SK-N-SH (cell line): ENCODE results near the gene VIPR2. TPM values are rescaled to one million over a fixed set of nuclear protein-coding genes. Genes with fewer than 3 reads are reported as not detected.

Experiments used
- CTCF ChIA-PET: fragments of 300-600, 350-600 bp; formaldehyde crosslinking; extraction: SDS; loops from one replicate; lab custom pipeline; 2021; lab: Yijun Ruan, JAX
- POLR2A ChIA-PET: fragments of 350-600 bp; sonication (Branson Sonifier 250); formaldehyde crosslinking; extraction: SDS; loops from one replicate; lab custom pipeline; 2020; ENCODE audit warnings: antibody characterized with exemption, inconsistent platforms; lab: Yijun Ruan, JAX
- DNase-seq: peaks from one replicate; pipeline ENCODE4 v3.0.0; 2012
- H2AFZ ChIP-seq: fragments of 200-600 bp; sonication (generic); 2 replicates; pipeline ENCODE4 v1.8.1; 2016; ENCODE audit warnings: antibody characterized with exemption, mild to moderate bottlenecking, low read depth
- H3F3A ChIP-seq: fragments of 200-600 bp; sonication (generic); replicated peaks from 2 replicates; pipeline ENCODE3; 2016; ENCODE audit warnings: antibody characterized with exemption, mild to moderate bottlenecking; ENCODE audit not compliant: insufficient read depth
- H3K27ac ChIP-seq, 2 experiments: fragments of 200-500 bp in 1 of 2; fragments of 200-600 bp in 1 of 2; sonication (Bioruptor generic) in 1 of 2; sonication (generic), shearing (Covaris generic) in 1 of 2; 2 replicates each; pipeline versions ENCODE4 v1.5.1 to v1.6.1; 2014 to 2016; ENCODE audit warnings: low read depth in 2 of 2, inconsistent platforms in 1 of 2, low read length in 1 of 2, mild to moderate bottlenecking in 1 of 2, mixed read lengths in 1 of 2
- H3K27me3 ChIP-seq: fragments of 200-600 bp; sonication (generic), shearing (Covaris generic); 2 replicates; pipeline ENCODE4 v1.6.1; 2016; ENCODE audit warnings: mixed run types; ENCODE audit not compliant: insufficient read depth
- H3K36me3 ChIP-seq, 2 experiments: fragments of 200-500 bp in 1 of 2; fragments of 200-600 bp in 1 of 2; sonication (Bioruptor generic) in 1 of 2; sonication (generic) in 1 of 2; replicated peaks in 1 of 2; 2 replicates each; pipeline versions ENCODE3 to v1.5.1; 2014 to 2016; ENCODE audit warnings: low read length in 1 of 2, mild to moderate bottlenecking in 1 of 2; ENCODE audit not compliant: insufficient read depth in 2 of 2, control insufficient read depth in 1 of 2
- H3K4me1 ChIP-seq, 2 experiments: fragments of 200-500 bp in 1 of 2; fragments of 200-600 bp in 1 of 2; sonication (Bioruptor generic) in 1 of 2; sonication (generic), shearing (Covaris generic) in 1 of 2; 2 replicates each; pipeline versions ENCODE4 v1.5.1 to v1.6.1; 2014 to 2016; ENCODE audit warnings: low read depth in 1 of 2, low read length in 1 of 2, mixed run types in 1 of 2; ENCODE audit not compliant: insufficient read depth in 2 of 2, control insufficient read depth in 1 of 2
- H3K4me2 ChIP-seq: fragments of 200-600 bp; sonication (generic), shearing (Covaris generic); 2 replicates; pipeline ENCODE4 v1.6.1; 2017; ENCODE audit warnings: mixed run types
- H3K4me3 ChIP-seq, 2 experiments: fragments of 200-500 bp in 1 of 2; fragments of 200-600 bp in 1 of 2; sonication (Bioruptor generic) in 1 of 2; sonication (generic), shearing (Covaris generic) in 1 of 2; 2 replicates each; pipeline versions ENCODE4 v1.5.1 to v1.8.1; 2014 to 2016; ENCODE audit warnings: low read depth in 2 of 2, inconsistent platforms in 1 of 2, low read length in 1 of 2, mild to moderate bottlenecking in 1 of 2, mixed read lengths in 1 of 2, moderate library complexity in 1 of 2
- H3K79me2 ChIP-seq: fragments of 200-600 bp; sonication (generic); 2 replicates; pipeline ENCODE4 v1.8.1; 2017; ENCODE audit warnings: mild to moderate bottlenecking; ENCODE audit not compliant: insufficient read depth
- H3K9ac ChIP-seq: fragments of 200-600 bp; sonication (generic); 2 replicates; pipeline ENCODE4 v1.6.1; 2017; ENCODE audit warnings: mixed run types
- H3K9me2 ChIP-seq: fragments of 200-600 bp; sonication (generic); 2 replicates; pipeline ENCODE4 v1.6.1; 2017; ENCODE audit warnings: mixed run types
- H3K9me3 ChIP-seq: fragments of 200-600 bp; sonication (generic); 2 replicates; pipeline ENCODE4 v1.6.1; 2017; ENCODE audit warnings: mixed run types, mild to moderate bottlenecking, moderate library complexity
- H4K20me1 ChIP-seq: fragments of 200-600 bp; sonication (generic); 2 replicates; pipeline ENCODE4 v1.6.1; 2017; ENCODE audit warnings: mild to moderate bottlenecking, mixed run types; ENCODE audit not compliant: insufficient read depth
- CHD2 ChIP-seq: fragments of 150-350 bp; IDR thresholded peaks from 2 replicates; pipeline ENCODE4 v1.6.1; 2018; ENCODE audit warnings: low read length; ENCODE audit not compliant: partially characterized antibody
- ELF1 ChIP-seq: IDR thresholded peaks from 2 replicates; pipeline ENCODE4 v1.4.0; 2012
- FOSL2 ChIP-seq: IDR thresholded peaks from 2 replicates; pipeline ENCODE4 v1.4.0; 2012; ENCODE audit warnings: low read depth, mild to moderate bottlenecking, moderate library complexity, borderline replicate concordance
- GABPA ChIP-seq: IDR thresholded peaks from 2 replicates; pipeline ENCODE4 v1.4.0; 2012; ENCODE audit warnings: low read depth, mild to moderate bottlenecking
- GATA2 ChIP-seq: sonication (generic); formaldehyde crosslinking; IDR thresholded peaks from 2 replicates; pipeline ENCODE4 v1.5.0; 2020; ENCODE audit warnings: mild to moderate bottlenecking, missing genetic modification reagents
- MEF2A ChIP-seq: IDR thresholded peaks from 2 replicates; pipeline ENCODE4 v1.4.0; 2012; ENCODE audit warnings: low read depth, borderline replicate concordance
- MXI1 ChIP-seq: IDR thresholded peaks from 2 replicates; pipeline ENCODE4 v1.6.1; 2012; ENCODE audit warnings: mild to moderate bottlenecking, low read depth, low read length, improper control_type of control experiment
- POLR2AphosphoS5 ChIP-seq: IDR thresholded peaks from 2 replicates; pipeline ENCODE4 v1.6.1; 2012; ENCODE audit warnings: low read depth, low read length
- RAD21 ChIP-seq: IDR thresholded peaks from 2 replicates; pipeline ENCODE4 v1.6.1; 2012; ENCODE audit warnings: mild to moderate bottlenecking, low read length
- RCOR1 ChIP-seq: fragments of 150-350 bp; IDR thresholded peaks from 2 replicates; pipeline ENCODE4 v1.6.1; 2017; ENCODE audit warnings: antibody characterized with exemption, low read length
- SIN3A ChIP-seq: IDR thresholded peaks from 2 replicates; pipeline ENCODE4 v1.6.1; 2012; ENCODE audit warnings: low read depth, mild to moderate bottlenecking, low read length, moderate library complexity, borderline replicate concordance
- TCF12 ChIP-seq: IDR thresholded peaks from 2 replicates; pipeline ENCODE4 v1.4.0; 2012
- WGBS: methylation state at CpG from one replicate; pipeline ENCODE4 v1.1.6; 2017; ENCODE audit warnings: low lambda C conversion rate; 5-methylcytosine and 5-hydroxymethylcytosine counted together
- polyA plus RNA-seq, 3 experiments: library from polyadenylated mRNA; depleted of rRNA; stranded (reverse); fragments of >200 nt; gene quantifications; 2 replicates each; pipeline ENCODE4 v1.2.3, GENCODE V29; 2012
- TF ChIP-seq, protein P1 (sequence below): IDR thresholded peaks from 2 replicates; pipeline ENCODE4; 2012
- TF ChIP-seq, protein P2 (sequence below): fragments of 150-350 bp; IDR thresholded peaks from 2 replicates; pipeline ENCODE4 v1.6.1; 2016; ENCODE audit warnings: mild to moderate bottlenecking, low read depth, low read length
- TF ChIP-seq, protein P3 (sequence below): fragments of 150-350 bp; IDR thresholded peaks from 2 replicates; pipeline ENCODE4 v1.6.1; 2017; ENCODE audit warnings: antibody characterized with exemption, low read length, low read depth, borderline replicate concordance
- TF ChIP-seq, protein P4 (sequence below): IDR thresholded peaks from 2 replicates; pipeline ENCODE4 v1.4.0; 2012; ENCODE audit warnings: low read depth
- TF ChIP-seq, protein P5 (sequence below): fragments of 200-600 bp; sonication (generic); IDR thresholded peaks from 2 replicates; pipeline ENCODE4 v1.6.1; 2017; ENCODE audit warnings: antibody characterized with exemption, mild to moderate bottlenecking, moderate library complexity

VIPR2 gene
- polyA plus RNA-seq, 1 of the 3 experiments (the other 2 are of a cell fraction) = not detected

DNA sequence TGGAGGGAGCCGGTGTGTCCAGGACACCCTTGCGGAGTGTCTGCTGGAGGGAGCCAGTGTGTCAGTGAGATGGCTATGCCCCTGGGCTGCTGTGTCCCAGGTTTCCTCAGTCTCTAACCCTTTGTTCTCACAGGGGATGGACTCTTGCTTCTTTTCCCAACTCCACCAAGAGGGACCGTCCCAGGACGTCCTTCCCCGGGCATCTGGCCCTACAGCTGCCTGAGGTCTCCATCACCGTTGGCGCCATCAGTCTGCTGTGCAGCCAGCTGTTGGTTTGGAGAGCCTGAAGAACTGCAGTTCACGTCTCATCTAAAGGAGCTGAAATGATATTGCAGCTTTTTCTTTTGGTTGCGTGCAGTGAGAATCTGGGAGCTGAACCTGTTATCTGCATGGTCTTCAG is 136.2 kb downstream of the VIPR2 start:
- Histone ChIP-seq H4K20me1 (no peaks in the 10 kb centered on the region), H3K36me3 (no peaks in the 10 kb centered on the region), H3K9me3 (no peaks in the 10 kb centered on the region), H3K4me3 (no peak overlapping the region), H3K9ac (no peak overlapping the region), H3K9me2 (no peaks in the 10 kb centered on the region), H3K27me3 (no peaks in the 10 kb centered on the region), H3K4me2 (no peak overlapping the region), H2AFZ (no peak overlapping the region), H3K4me1 (peaks cover 0 to 11% of the 10 kb centered on the region in 2 experiments; a peak in 1 of 4 replicates), H3K79me2 (no peaks in the 10 kb centered on the region), H3K27ac (no peak overlapping the region), H3F3A (no peaks in the 10 kb centered on the region)
- ChIA-PET CTCF (interaction anchor here (1.1 to 2.2 kb wide), 3 partner anchors 20 to 31 kb away, joined by 4 to 7 read pairs (median 6); no protein-coding TSS in a partner anchor), POLR2A (no interaction called here)
- WGBS = 49% methylated on average over 9 of the region's 9 CpGs
- DNase-seq = no peak
- no peak for TF ChIP-seq FOSL2
- TF ChIP-seq POLR2AphosphoS5 = no peak
- no peak for TF ChIP-seq ELF1
- no peak for TF ChIP-seq SIN3A
- no peak for TF ChIP-seq MXI1
- TF ChIP-seq, protein P1, sequence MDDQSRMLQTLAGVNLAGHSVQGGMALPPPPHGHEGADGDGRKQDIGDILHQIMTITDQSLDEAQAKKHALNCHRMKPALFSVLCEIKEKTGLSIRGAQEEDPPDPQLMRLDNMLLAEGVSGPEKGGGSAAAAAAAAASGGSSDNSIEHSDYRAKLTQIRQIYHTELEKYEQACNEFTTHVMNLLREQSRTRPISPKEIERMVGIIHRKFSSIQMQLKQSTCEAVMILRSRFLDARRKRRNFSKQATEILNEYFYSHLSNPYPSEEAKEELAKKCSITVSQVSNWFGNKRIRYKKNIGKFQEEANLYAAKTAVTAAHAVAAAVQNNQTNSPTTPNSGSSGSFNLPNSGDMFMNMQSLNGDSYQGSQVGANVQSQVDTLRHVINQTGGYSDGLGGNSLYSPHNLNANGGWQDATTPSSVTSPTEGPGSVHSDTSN = no peak
- TF ChIP-seq RCOR1 = no peak
- TF ChIP-seq, protein P2, sequence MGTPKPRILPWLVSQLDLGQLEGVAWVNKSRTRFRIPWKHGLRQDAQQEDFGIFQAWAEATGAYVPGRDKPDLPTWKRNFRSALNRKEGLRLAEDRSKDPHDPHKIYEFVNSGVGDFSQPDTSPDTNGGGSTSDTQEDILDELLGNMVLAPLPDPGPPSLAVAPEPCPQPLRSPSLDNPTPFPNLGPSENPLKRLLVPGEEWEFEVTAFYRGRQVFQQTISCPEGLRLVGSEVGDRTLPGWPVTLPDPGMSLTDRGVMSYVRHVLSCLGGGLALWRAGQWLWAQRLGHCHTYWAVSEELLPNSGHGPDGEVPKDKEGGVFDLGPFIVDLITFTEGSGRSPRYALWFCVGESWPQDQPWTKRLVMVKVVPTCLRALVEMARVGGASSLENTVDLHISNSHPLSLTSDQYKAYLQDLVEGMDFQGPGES = no peak
- no peak for TF ChIP-seq CHD2
- TF ChIP-seq, protein P3, sequence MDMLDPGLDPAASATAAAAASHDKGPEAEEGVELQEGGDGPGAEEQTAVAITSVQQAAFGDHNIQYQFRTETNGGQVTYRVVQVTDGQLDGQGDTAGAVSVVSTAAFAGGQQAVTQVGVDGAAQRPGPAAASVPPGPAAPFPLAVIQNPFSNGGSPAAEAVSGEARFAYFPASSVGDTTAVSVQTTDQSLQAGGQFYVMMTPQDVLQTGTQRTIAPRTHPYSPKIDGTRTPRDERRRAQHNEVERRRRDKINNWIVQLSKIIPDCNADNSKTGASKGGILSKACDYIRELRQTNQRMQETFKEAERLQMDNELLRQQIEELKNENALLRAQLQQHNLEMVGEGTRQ = no peak
- TF ChIP-seq RAD21 = no peak
- TF ChIP-seq, protein P4, sequence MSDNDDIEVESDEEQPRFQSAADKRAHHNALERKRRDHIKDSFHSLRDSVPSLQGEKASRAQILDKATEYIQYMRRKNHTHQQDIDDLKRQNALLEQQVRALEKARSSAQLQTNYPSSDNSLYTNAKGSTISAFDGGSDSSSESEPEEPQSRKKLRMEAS = no peak
- TF ChIP-seq GABPA = no peak
- no peak for TF ChIP-seq GATA2
- no peak for TF ChIP-seq TCF12
- no peak for TF ChIP-seq MEF2A
- TF ChIP-seq, protein P5, sequence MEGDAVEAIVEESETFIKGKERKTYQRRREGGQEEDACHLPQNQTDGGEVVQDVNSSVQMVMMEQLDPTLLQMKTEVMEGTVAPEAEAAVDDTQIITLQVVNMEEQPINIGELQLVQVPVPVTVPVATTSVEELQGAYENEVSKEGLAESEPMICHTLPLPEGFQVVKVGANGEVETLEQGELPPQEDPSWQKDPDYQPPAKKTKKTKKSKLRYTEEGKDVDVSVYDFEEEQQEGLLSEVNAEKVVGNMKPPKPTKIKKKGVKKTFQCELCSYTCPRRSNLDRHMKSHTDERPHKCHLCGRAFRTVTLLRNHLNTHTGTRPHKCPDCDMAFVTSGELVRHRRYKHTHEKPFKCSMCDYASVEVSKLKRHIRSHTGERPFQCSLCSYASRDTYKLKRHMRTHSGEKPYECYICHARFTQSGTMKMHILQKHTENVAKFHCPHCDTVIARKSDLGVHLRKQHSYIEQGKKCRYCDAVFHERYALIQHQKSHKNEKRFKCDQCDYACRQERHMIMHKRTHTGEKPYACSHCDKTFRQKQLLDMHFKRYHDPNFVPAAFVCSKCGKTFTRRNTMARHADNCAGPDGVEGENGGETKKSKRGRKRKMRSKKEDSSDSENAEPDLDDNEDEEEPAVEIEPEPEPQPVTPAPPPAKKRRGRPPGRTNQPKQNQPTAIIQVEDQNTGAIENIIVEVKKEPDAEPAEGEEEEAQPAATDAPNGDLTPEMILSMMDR = no peak
